ENCODE results near the gene CD8A. TPM values are rescaled to one million over a fixed set of nuclear protein-coding genes. Genes with fewer than 3 reads are reported as not detected.

The CD8A gene
- total and polyA plus RNA-seq, 2 of the 8 experiments (the other 6 are each of a cell fraction or from before 2014, with no cell fraction given) = 0.14 to 0.39 TPM

DNA sequence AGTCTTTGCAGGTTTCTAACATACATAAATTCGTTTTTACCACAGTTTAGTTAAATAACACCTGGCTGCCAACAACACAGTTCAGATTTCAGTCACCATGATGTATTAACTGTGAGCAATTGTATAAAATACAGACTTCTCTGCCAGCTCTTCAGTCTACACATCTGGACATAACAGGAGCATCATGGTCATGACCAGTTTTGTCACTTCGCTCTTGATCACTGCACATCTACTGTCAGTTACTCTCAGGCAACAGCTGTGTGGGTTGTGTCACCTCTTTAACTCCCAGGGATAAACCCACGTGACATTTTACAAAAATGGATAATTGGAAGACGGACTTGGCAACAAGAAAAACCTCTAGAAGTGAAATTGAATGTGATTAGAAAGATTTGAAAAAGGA is 30.3 kb downstream of the CD8A start:
- Histone ChIP-seq H3K79me1 (ENCODE audit: low read depth, low read length) (no peaks in the 10 kb centered on the region), H3K27me3 (replicated peaks in 1 of 4; ENCODE audit: control insufficient read depth in 3 of 4, extremely low read depth in 1 of 4, insufficient read depth in 3 of 4, low read length in 3 of 4) (no peaks in the 10 kb centered on the region), H3K4me3 (ENCODE audit: extremely low read depth in 1 of 4, insufficient read depth in 2 of 4, low read depth in 3 of 4, low read length in 4 of 4) (no peak overlapping the region), H3K4ac (replicated peaks; ENCODE audit: insufficient read length, low read depth, low read length) (no peak overlapping the region), H3K23me2 (ENCODE audit: low read depth, low read length) (no peaks in the 10 kb centered on the region), H3K9me3 (ENCODE audit: insufficient read depth in 2 of 2, low read depth in 1 of 2, low read length in 1 of 2) (no peaks in the 10 kb centered on the region), H2BK120ac (replicated peaks; ENCODE audit: low read depth, low read length) (no peak overlapping the region), H3K4me1 (replicated peaks in 1 of 4; ENCODE audit: control insufficient read depth in 3 of 4, insufficient read depth in 4 of 4, low read length in 3 of 4) (no peaks in the 10 kb centered on the region), H4K20me1 (replicated peaks in 1 of 2; ENCODE audit: control insufficient read depth in 1 of 2, insufficient read depth in 2 of 2, low read length in 2 of 2) (peaks cover 0 to 5% of the 10 kb centered on the region in 2 experiments), H3K27ac (ENCODE audit: low read depth, low read length) (no peak overlapping the region), H3K36me3 (ENCODE audit: control insufficient read depth in 2 of 4, insufficient read depth in 4 of 4, low read length in 3 of 4) (peaks cover 0 to 4% (median under 1%) of the 10 kb centered on the region in 4 experiments; a peak in 4 of 8 replicates), H2BK20ac (ENCODE audit: low read length) (no peak overlapping the region), H4K5ac (ENCODE audit: insufficient read length, low read depth, low read length) (no peak overlapping the region), H4K8ac (ENCODE audit: extremely low read depth, insufficient read depth, low read length) (no peak overlapping the region), H3K79me2 (ENCODE audit: control insufficient read depth in 1 of 2, insufficient read depth in 2 of 2, low read length in 2 of 2) (peaks cover 0 to 38% of the 10 kb centered on the region in 2 experiments; a peak in 2 of 4 replicates), H3K18ac (ENCODE audit: extremely low read depth, low read length) (no peak overlapping the region), H2BK5ac (ENCODE audit: low read depth, low read length) (no peak overlapping the region), H2BK15ac (ENCODE audit: low read length) (no peak overlapping the region), H2BK12ac (ENCODE audit: low read depth, low read length) (no peak overlapping the region), H3K56ac (replicated peaks; ENCODE audit: insufficient read length, low read depth, low read length) (no peak overlapping the region), H3K4me2 (ENCODE audit: insufficient read depth in 1 of 2, low read depth in 2 of 2, low read length in 2 of 2) (no peak overlapping the region), H3K9ac (replicated peaks in 1 of 4; ENCODE audit: extremely low read depth in 1 of 4, low read depth in 3 of 4, low read length in 3 of 4) (no peak overlapping the region), H2AFZ (ENCODE audit: low read length) (no peak overlapping the region), H3K23ac (ENCODE audit: insufficient read length) (no peak overlapping the region), H2AK5ac (ENCODE audit: low read depth, low read length) (no peak overlapping the region), H3K14ac (ENCODE audit: insufficient read length) (no peak overlapping the region), H4K91ac (replicated peaks; ENCODE audit: insufficient read length, low read length) (no peak overlapping the region)
- CTCF ChIA-PET (ENCODE audit: partially characterized antibody) = no interaction called here
- no peak for DNase-seq (ENCODE audit: low read depth in 1 of 2, low spot score in 2 of 2)
- TF ChIP-seq RFX5 (IDR thresholded peaks at IDR 0.05; ENCODE audit: borderline replicate concordance, low read depth, low read length) (no peak), SP1 (IDR thresholded peaks at IDR 0.05; ENCODE audit: low read depth, low read length) (no peak), HDAC6 (IDR thresholded peaks at IDR 0.05; ENCODE audit: low read depth, low read length) (no peak), YY1 (IDR thresholded peaks at IDR 0.05; ENCODE audit: low read depth, low read length) (no peak)
- TF ChIP-seq, protein P1, sequence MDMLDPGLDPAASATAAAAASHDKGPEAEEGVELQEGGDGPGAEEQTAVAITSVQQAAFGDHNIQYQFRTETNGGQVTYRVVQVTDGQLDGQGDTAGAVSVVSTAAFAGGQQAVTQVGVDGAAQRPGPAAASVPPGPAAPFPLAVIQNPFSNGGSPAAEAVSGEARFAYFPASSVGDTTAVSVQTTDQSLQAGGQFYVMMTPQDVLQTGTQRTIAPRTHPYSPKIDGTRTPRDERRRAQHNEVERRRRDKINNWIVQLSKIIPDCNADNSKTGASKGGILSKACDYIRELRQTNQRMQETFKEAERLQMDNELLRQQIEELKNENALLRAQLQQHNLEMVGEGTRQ (IDR thresholded peaks at IDR 0.05; ENCODE audit: low read length) = no peak
- WGBS, 2 experiments (ENCODE audit: extremely low coverage in 1 of 2, insufficient coverage in 1 of 2, insufficient read length in 1 of 2, insufficient replicate concordance in 2 of 2, low coverage in 1 of 2, low lambda C conversion rate in 2 of 2, missing lambda C conversion rate in 1 of 2) = 91% methylated on average over 4 of the region's 4 CpGs; no CpG with 5 or more reads in 1 of the 2 experiments
- POLR2A ChIA-PET (ENCODE audit: partially characterized antibody) = interaction anchor here (0.7 to 1.7 kb wide), 2 partner anchors 12 to 17 kb away, joined by 3 to 5 read pairs; no protein-coding TSS in a partner anchor
- FAIRE-seq = no peak
